Ovary (tissue), 9 donors: ENCODE results near the gene TPRX1. TPM values are rescaled to one million over a fixed set of nuclear protein-coding genes. Genes with fewer than 3 reads are reported as not detected.

Experiments used
- DNase-seq, 5 donors: peaks; one replicate each; pipeline ENCODE4 v3.0.0-alpha.2; 2019 to 2020
- H3K27ac ChIP-seq, 2 donors: fragments of 200-600 bp; one replicate each; pipeline versions ENCODE4 v1.5.1 to v1.8.0; 2019 to 2022
- H3K27me3 ChIP-seq: fragments of 200-600 bp; one replicate; pipeline ENCODE4 v1.8.0; 2022
- H3K36me3 ChIP-seq: fragments of 200-600 bp; sonication (generic); one replicate; pipeline ENCODE4 v1.5.1; 2019
- H3K4me1 ChIP-seq: one replicate; pipeline ENCODE4 v1.8.1; 2013; ENCODE audit warnings: mild to moderate bottlenecking, moderate library complexity; ENCODE audit not compliant: insufficient read depth
- H3K4me3 ChIP-seq: fragments of 200-600 bp; sonication (generic); one replicate; pipeline ENCODE4 v1.5.1; 2017
- H3K9me3 ChIP-seq, 2 donors: fragments of 200-600 bp in 1 of 2; sonication (generic) in 1 of 2; one replicate each; pipeline versions ENCODE4 v1.5.1 to v1.8.1; 2013 to 2019; ENCODE audit warnings: mild to moderate bottlenecking in 1 of 2, moderate library complexity in 1 of 2
- CTCF ChIP-seq, 3 donors: fragments of 450-650 bp in 2 of 3; fragments of 200-600 bp in 1 of 3; IDR thresholded peaks; one replicate each; pipeline versions ENCODE4 v1.5.1 to v1.8.0; 2016 to 2022; ENCODE audit warnings: antibody characterized with exemption in 3 of 3, mild to moderate bottlenecking in 1 of 3
- EP300 ChIP-seq: sonication (generic); formaldehyde crosslinking; IDR thresholded peaks from one replicate; pipeline ENCODE4 v1.6.1; 2017; ENCODE audit warnings: antibody characterized with exemption
- POLR2A ChIP-seq: fragments of 450-650 bp; IDR thresholded peaks from one replicate; pipeline ENCODE4 v1.6.1; 2017; ENCODE audit warnings: antibody characterized with exemption, mild to moderate bottlenecking, moderate library complexity
- WGBS, 3 donors: extraction: QIAGEN DNeasy Blood & Tissue Kit in 1 of 3; methylation state at CpG; one replicate each; pipeline versions ENCODE4 v1.1.5 to v1.1.7; 2013 to 2017; 5-methylcytosine and 5-hydroxymethylcytosine counted together
- intact Hi-C, 4 donors: fragments of 100-400 bp; cut with DNase I; formaldehyde crosslinking; loops; one replicate each; pipeline versions ENCODE4 v1.11.0 to v1.15.1; 2022 to 2023
- polyA plus RNA-seq, 2 donors: library from polyadenylated mRNA; stranded (reverse); fragments of 200-250 nt in 1 of 2; fragments of 350-450 nt in 1 of 2; fragmentation: Illumina TruSeq in 1 of 2; extraction: RNeasy Lipid Tissue Mini Kit (QIAGEN cat#74804) in 1 of 2; gene quantifications; one replicate each; pipeline ENCODE4 v1.2.3, GENCODE V29; 2013 to 2014
- small RNA-seq: library from RNA; depleted of rRNA; stranded (forward); fragments of <200 nt; gene quantifications from one replicate; pipeline ENCODE3, GENCODE V24; 2016
- total RNA-seq, 7 donors: library from RNA; depleted of rRNA in 2 of 7; stranded (reverse); fragments of >200 nt in 2 of 7; fragmentation: NEBNext Ultra II Directional in 3 of 7; extraction: Animal tissue kit (Norgen Biotek cat#: 25700) in 3 of 7; gene quantifications; one replicate each; pipeline versions ENCODE4 v1.1.0 to v1.2.4, GENCODE V29; 2016 to 2023
- donor health status: DM: no; HTN: no; CAD: no; lungs with moderate emphysema.
- donor health status: DM: no; HTN: no; CAD: no.
- donor health status: Bipolar disorder and iron deficiency.
- donor health status: DM: yes; HTN: yes; CAD: no.
- donor health status: DM: no; HTN: no; CAD: no.
- donor health status: DM: yes; HTN: yes; CAD: no.

Gene TPRX1
- total and polyA plus RNA-seq, 9 donors: not detected

GRCh38 chr19:47752440-47753211, 51.7 kb downstream of the TPRX1 start:
- Histone ChIP-seq H3K9me3 (no peaks in the 10 kb centered on the region), H3K36me3 (no peaks in the 10 kb centered on the region), H3K27ac (no peak overlapping the region), H3K27me3 (no peaks in the 10 kb centered on the region), H3K4me3 (no peak overlapping the region), H3K4me1 (no peaks in the 10 kb centered on the region)
- 83 to 91% (median 86%) methylated on average over 27 of the region's 27 CpGs for whole genome bisulfite sequencing, 3 donors
- TF ChIP-seq CTCF (IDR thresholded peaks at IDR 0.05) (no peak), EP300 (no peak), POLR2A (no peak)
- DNase-seq: no peak
- intact Hi-C loops: no loop called here

Small RNAs within 50 kb of the gene (small RNA-seq; reads per million reads assigned to genes)
- gene AC008745.1 (not detected), gene SNORD23 (not detected)

Other genes starting within 250 kb of the TPRX1 start
- gene ZNF541, start 231.4 kb downstream of the TPRX1 start, total RNA-seq: 1 to 10 TPM in 5 of 7 donors, under 1 TPM in 2; 0.62 to 2.5 (median 1.5) TPM
- 1 to 10 TPM in 1 of 2 donors, under 1 TPM in 1; 0.97 to 1.8 TPM for gene ZNF541, start 231.4 kb downstream of the TPRX1 start, polyA plus RNA-seq
- gene BICRA, start 195.4 kb downstream of the TPRX1 start, total RNA-seq: 10 to 100 TPM in 5 of 7 donors, 1 to 10 TPM in 2; 3.7 to 21.7 (median 13.1) TPM
- gene BICRA, start 195.4 kb downstream of the TPRX1 start, polyA plus RNA-seq: 10 to 100 TPM in 1 of 2 donors, 1 to 10 TPM in 1; 8.1 to 10.1 TPM
- 100 to 1,000 TPM in 5 of 7 donors, 10 to 100 TPM in 2; 28.0 to 162 (median 129) TPM for gene EHD2, start 91.1 kb downstream of the TPRX1 start, total RNA-seq
- 10 to 100 TPM; 62.4 to 86.0 TPM for gene EHD2, start 91.1 kb downstream of the TPRX1 start, polyA plus RNA-seq
- gene NOP53, start 59.0 kb downstream of the TPRX1 start, total RNA-seq: 100 to 1,000 TPM; 645 to 985 (median 727) TPM
- gene NOP53, start 59.0 kb downstream of the TPRX1 start, polyA plus RNA-seq: 1,000 to 10,000 TPM in 1 of 2 donors, 100 to 1,000 TPM in 1; 591 to 1,198 TPM
- 100 to 1,000 TPM; 169 to 412 (median 211) TPM for gene SELENOW, start 25.8 kb downstream of the TPRX1 start, total RNA-seq
- gene SELENOW, start 25.8 kb downstream of the TPRX1 start, polyA plus RNA-seq: 100 to 1,000 TPM; 257 to 330 TPM
- gene CRX, start 17.4 kb upstream of the TPRX1 start, total RNA-seq: not detected
- not detected for gene CRX, start 17.4 kb upstream of the TPRX1 start, polyA plus RNA-seq
- not detected for gene TPRX2, start 54.7 kb upstream of the TPRX1 start, total RNA-seq
- gene TPRX2, start 54.7 kb upstream of the TPRX1 start, polyA plus RNA-seq: not detected
- 1 to 10 TPM in 1 of 7 donors, under 1 TPM in 3, not detected in 3; 0.12 to 1.3 (median 0.32) TPM for gene SULT2A1, start 81.8 kb upstream of the TPRX1 start, total RNA-seq
- 1 to 10 TPM in 1 of 2 donors, under 1 TPM in 1; 0.29 to 2.5 TPM for gene SULT2A1, start 81.8 kb upstream of the TPRX1 start, polyA plus RNA-seq
- not detected for gene BSPH1, start 187.6 kb upstream of the TPRX1 start, total RNA-seq
- gene BSPH1, start 187.6 kb upstream of the TPRX1 start, polyA plus RNA-seq: not detected
- gene ELSPBP1, start 190.1 kb upstream of the TPRX1 start, total RNA-seq: not detected
- gene ELSPBP1, start 190.1 kb upstream of the TPRX1 start, polyA plus RNA-seq: under 1 TPM in 1 of 2 donors, not detected in 1; 0.55 TPM
- not detected for gene CABP5, start 239.5 kb upstream of the TPRX1 start, total RNA-seq
- not detected for gene CABP5, start 239.5 kb upstream of the TPRX1 start, polyA plus RNA-seq